GM19238 (cell line): ENCODE results near the gene TMEM8B.
"Not testable (repeated sequence)": the region's sequence is repeated elsewhere in the genome, so short reads cannot be mapped to it uniquely, and the experiment has no call there.

Experiments
- DNase-seq: peaks from one replicate; pipeline ENCODE4 v3.0.0; 2011; ENCODE audit warnings: low spot score; ENCODE audit not compliant: insufficient read length

TMEM8B gene

GRCh38 chr9:35905912-35906679 is 77.1 kb downstream of the TMEM8B start, which contains the start of gene HRCT1:
Gene HRCT1 (plus strand): TSS chr9:35906202. CDS start chr9:35906288, 86 bp downstream.
- no peak for DNase-seq

DNA sequence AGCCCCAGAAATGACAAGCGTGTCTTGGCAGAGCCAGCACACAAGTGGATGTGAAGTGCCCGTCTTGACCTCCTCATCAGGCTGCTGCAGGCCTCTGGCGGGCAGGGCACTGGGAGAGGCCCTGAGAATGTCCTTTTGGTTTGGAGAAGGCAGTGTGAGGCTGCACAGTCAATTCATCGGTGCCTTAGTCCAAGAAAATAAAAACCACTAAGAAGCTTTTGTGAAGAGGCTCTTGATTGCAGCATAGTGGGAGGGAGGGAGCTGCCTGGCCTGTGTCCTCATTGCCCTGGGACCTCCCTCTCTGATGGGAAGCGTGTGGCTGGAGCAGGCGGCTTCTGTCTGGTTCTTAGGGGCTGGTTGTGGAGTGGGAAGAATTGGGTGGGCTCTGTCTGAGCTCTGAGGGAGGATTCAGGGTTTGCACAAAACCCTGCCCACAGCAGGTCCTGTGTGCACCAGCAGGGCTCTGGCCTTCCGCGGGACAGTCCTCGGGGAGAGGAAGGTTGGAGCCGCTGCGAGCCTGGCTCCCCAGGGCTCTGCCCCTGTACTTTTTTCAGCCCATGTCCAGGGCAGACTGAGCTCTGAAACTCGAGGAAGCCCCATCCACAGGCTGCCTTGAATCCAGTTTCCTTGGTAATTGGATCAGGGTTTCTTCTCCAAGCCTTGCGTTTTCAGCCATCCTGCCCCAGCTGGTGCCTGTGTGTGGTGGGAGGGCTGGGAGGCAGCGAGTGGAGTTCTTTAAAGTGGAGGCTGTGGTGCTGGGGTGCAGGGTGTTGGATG is 78.1 kb downstream of the TMEM8B start:
- no peak for DNase-seq

- no peak for DNase-seq
Observed at GRCh38 chr9:35907711-35908503, 78.9 kb downstream of the TMEM8B start.

DNA sequence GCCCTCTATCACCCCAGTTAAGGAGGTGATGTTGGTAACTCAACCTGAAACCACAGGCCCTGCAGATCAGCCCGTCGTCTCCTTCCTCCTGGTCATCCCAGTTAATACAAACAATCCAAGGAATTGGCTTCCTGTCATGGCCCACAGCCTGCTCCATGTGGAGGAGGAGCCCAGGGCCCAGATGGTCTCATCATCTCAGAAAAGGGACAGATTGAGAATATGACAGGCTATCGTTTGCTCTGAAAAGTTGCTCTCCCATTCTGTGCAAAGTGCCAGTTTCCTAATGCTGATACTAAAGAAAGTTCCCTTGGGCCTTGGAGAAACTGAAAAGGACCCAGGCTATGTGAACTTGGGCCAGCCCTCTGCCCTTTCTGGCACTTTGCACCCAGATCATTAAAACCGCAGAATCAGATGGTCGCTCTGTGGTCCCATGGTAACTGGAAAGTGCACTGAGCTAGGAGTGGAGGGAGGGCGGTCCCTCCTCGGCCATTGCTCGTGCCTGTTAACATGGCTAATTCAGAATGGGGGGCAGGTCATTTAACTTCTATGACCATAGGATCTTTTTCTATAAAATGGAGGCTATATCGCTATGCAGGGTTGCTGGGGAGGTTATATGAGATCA is 79.6 kb downstream of the TMEM8B start:
- no peak for DNase-seq

DNA sequence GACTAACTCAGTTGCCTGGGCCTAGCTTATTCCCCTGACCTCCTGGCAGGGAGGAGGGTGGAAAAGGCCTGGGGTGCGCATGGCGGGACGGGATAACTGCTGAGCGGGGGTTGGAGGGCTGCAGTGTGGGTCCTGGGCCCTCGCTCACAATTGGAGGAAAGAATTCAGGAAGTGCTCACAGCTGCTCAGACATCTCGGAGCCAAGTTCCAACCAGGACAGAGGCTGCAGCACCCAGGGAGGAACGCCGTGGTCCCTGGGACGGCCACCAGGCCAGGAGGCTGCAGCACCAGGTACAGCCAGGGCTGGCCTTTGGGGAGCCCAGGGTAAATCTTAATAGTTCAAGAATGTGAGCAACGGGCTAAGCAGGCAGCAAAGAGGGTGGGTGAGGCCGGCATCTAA is 80.2 kb downstream of the TMEM8B start, which contains the start of gene SPAAR:
SPAAR (plus strand) TSS at position 217 of the 400 bp plus-strand sequence. CDS start 974 bp downstream, outside the sequence.
- DNase-seq = no peak

DNA sequence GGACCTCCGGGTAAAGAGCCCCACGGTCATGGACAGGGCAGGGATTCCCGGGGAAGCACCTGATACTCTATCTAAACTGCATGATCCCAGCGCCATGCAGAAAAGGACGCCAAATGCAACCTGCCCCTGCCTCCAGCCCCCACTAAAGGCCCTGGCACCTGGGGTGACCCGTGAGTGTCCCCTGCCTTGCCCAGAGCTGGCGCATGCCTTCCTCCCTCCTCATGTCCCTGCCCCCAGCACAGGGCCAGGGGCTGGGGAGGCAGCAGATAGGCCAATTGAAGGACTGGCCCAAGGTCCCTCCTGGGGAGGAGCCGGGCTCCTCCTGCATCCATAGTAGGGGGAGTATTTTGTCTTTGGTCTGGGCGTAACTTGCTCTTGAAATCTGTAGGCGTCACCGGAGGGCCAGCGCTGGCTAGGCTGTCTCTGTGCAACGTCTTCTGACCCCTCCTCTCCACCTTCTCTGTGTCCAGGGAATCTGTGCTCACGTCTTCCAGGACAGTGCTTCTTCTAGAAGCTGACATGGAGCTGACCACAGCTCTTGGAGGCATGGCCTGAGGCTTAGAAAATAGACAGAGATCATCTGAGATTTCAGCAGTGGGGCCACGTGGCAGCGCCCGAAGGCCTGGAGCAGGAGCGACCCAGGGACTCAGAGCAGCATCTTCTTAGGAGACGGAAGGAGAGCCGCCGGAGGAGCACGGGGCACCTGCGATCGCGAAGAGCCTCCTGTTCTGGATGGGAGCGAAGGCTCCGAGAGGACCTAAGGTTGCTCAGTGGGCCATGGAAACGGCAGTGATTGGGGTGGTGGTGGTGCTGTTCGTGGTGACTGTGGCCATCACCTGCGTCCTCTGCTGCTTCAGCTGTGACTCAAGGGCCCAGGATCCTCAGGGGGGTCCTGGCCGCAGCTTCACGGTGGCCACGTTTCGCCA is 80.9 kb downstream of the TMEM8B start:
- no peak for DNase-seq

DNA sequence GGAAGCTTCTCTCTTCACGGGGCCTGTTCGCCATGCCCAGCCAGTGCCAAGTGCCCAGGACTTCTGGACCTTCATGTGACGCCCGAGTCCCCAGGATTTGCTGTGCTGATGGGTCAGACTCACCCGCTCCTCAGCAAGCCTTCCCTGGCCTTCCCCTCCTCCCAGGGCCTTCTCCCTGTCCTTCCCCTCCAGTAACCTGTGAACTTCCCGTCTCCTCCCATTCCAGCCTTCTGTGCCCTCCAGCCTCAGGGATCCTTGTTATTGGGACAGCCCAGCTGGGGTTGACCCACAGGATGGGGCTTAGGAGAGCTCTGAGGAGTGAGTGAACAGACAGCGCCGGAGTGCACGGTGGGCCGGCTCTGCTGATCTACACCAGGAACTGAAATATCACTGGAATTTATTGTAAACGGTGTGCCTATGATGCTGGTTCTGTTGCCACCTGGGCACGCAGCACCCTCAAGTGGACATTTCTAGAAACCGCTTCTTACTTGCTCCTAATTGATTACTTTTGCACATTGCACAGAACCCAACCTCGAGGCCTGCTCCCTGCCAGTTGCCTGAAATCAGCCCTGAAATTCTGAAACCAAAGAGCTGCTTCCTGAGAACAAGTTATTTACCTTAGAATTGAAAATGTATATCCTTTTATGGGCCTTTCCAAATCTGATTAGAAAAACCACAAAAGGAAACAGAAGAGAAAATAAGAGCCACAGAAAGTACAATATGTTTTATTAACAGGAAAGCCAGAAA is 81.8 kb downstream of the TMEM8B start:
- peak; percentile 23 for DNase-seq

- no peak for DNase-seq
Observed at GRCh38 chr9:35911690-35912089, 82.7 kb downstream of the TMEM8B start.

DNA sequence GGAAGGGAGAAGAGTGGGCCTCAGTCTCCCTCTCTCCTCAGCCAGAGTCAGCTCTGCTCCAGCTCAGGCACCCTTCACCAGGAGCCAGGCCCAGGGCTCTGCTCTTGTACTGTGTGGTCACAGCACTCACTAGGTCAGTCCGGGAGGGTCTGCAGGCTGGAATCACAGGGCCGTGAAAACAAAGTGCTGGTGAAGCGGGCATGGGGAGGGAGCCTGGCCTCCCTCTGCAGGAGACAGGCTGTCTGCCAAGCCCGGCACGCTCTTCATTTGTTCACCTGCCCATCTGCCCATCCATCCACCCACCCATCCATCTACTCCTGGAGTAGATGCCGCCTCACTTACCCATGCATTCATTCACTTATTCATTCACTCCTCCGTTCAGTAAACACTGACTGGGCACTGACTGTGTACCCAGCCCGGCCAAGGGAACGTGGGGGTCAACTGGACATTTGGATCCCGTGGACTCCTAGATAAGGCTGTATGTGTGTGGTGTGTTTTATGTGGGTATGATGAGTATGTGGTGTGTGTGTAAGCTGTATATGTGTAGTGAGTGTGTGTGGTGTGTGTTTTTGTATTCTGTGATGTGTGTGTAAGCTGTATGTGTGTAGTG is 83.9 kb downstream of the TMEM8B start:
- DNase-seq = no peak

GRCh38 chr9:35913429-35913828 is 84.4 kb downstream of the TMEM8B start:
- DNase-seq = not testable (repeated sequence)

- DNase-seq = no peak
Observed at GRCh38 chr9:35914301-35914807, 85.3 kb downstream of the TMEM8B start.
